NCI-H748 (cell line): Measurements from ENCODE around the gene TMEM167A.
"Not testable (repeated sequence)": the region's sequence is repeated elsewhere in the genome, so short reads cannot be mapped to it uniquely, and the experiment has no call there.

Experiments
- DNase-seq: peaks from one replicate; lab custom pipeline; 2025; ENCODE audit not compliant: unreplicated experiment; lab: John Stamatoyannopoulos, UW

Gene TMEM167A

GRCh38 chr5:83092619-83093018 is 15.4 kb upstream of the TMEM167A start:
- DNase-seq = no peak

GRCh38 chr5:83090169-83090568 is 13.0 kb upstream of the TMEM167A start:
- no peak for DNase-seq

- DNase-seq = peak; percentile 16
Observed at GRCh38 chr5:83085106-83085505, 7.9 kb upstream of the TMEM167A start.

- no peak for DNase-seq
Observed at GRCh38 chr5:83084336-83084735, 7.1 kb upstream of the TMEM167A start.

- DNase-seq = no peak
Observed at GRCh38 chr5:83082750-83083149, 5.6 kb upstream of the TMEM167A start.

GRCh38 chr5:83077662-83078261 is 568 bp upstream of the TMEM167A start:
- peak; percentile 57 for DNase-seq

- no peak for DNase-seq
Observed at GRCh38 chr5:83072966-83073365, 4.2 kb downstream of the TMEM167A start.

- no peak for DNase-seq
Observed at GRCh38 chr5:83071286-83072051, 5.7 kb downstream of the TMEM167A start.

- DNase-seq = no peak
Observed at GRCh38 chr5:83069096-83069799, 7.9 kb downstream of the TMEM167A start.

GRCh38 chr5:83067377-83067776 is 9.8 kb downstream of the TMEM167A start:
- not testable (repeated sequence) for DNase-seq

- DNase-seq = peak; percentile 2
Observed at GRCh38 chr5:83066548-83067110, 10.6 kb downstream of the TMEM167A start.

GRCh38 chr5:83059341-83059740 is 17.9 kb downstream of the TMEM167A start:
- no peak for DNase-seq

- DNase-seq = no peak
Observed at GRCh38 chr5:83058726-83059125, 18.5 kb downstream of the TMEM167A start.

GRCh38 chr5:83055166-83055565 is 22.0 kb downstream of the TMEM167A start:
- no peak for DNase-seq

- no peak for DNase-seq
Observed at GRCh38 chr5:83050723-83051340, 26.4 kb downstream of the TMEM167A start.

- no peak for DNase-seq
Observed at GRCh38 chr5:83049370-83049885, 27.8 kb downstream of the TMEM167A start.

GRCh38 chr5:83048811-83049210 is 28.4 kb downstream of the TMEM167A start:
- no peak for DNase-seq

GRCh38 chr5:83048277-83048676 is 28.9 kb downstream of the TMEM167A start:
- no peak for DNase-seq

- no peak for DNase-seq
Observed at GRCh38 chr5:83044926-83045325, 32.3 kb downstream of the TMEM167A start.

GRCh38 chr5:83042507-83042906 is 34.7 kb downstream of the TMEM167A start:
- no peak for DNase-seq

- DNase-seq = no peak
Observed at GRCh38 chr5:83038924-83039323, 38.3 kb downstream of the TMEM167A start.
